Stimulated activated effector memory CD8-positive, alpha-beta T cell treated with anti-CD3 and anti-CD28 coated beads, Interleukin-12 subunit alpha, Interleukin-12 subunit beta, amount 100 ng/mL, for 72 hours (primary cell): Measurements from ENCODE around the gene DAB2IP.

Experiments
- ATAC-seq: fragments of 150-1000 bp; cut with Tn5 transposase; 2 replicates; pipeline ENCODE4 v1.10.0; 2021
- DNase-seq, 2 donors: peaks; one replicate each; pipeline ENCODE4 v3.0.0; 2021 to 2022; ENCODE audit warnings: low spot score in 2 of 2
- H3K27ac Mint-ChIP-seq: one replicate; pipeline ENCODE4 v1.8.0; 2022; ENCODE audit warnings: mild to moderate bottlenecking, mixed read lengths
- H3K36me3 Mint-ChIP-seq: one replicate; pipeline ENCODE4 v1.8.0; 2022; ENCODE audit warnings: mild to moderate bottlenecking, mixed read lengths
- H3K4me1 Mint-ChIP-seq: one replicate; pipeline ENCODE4 v1.8.0; 2022; ENCODE audit warnings: mixed read lengths
- H3K4me3 Mint-ChIP-seq: one replicate; pipeline ENCODE4 v1.8.0; 2022; ENCODE audit warnings: mild to moderate bottlenecking, mixed read lengths
- H3K9me3 Mint-ChIP-seq: one replicate; pipeline ENCODE4 v1.8.0; 2022; ENCODE audit warnings: mixed read lengths

The DAB2IP gene

GRCh38 chr9:121827251-121827967 lies 176.0 kb downstream of the DAB2IP start:
- H3K9me3 Mint-ChIP-seq = no peaks in the 10 kb centered on the region
- peaks cover 1% of the 10 kb centered on the region for H3K4me1 Mint-ChIP-seq
- DNase-seq (no peak), ATAC-seq (no peak)
- no peaks in the 10 kb centered on the region for H3K36me3 Mint-ChIP-seq
- no peak overlapping the region for H3K4me3 Mint-ChIP-seq
- no peak overlapping the region for H3K27ac Mint-ChIP-seq

GRCh38 chr9:121830441-121831140 lies 179.2 kb downstream of the DAB2IP start:
- Mint-ChIP-seq H3K36me3 (no peaks in the 10 kb centered on the region), H3K27ac (no peak overlapping the region), H3K4me3 (no peak overlapping the region), H3K9me3 (no peaks in the 10 kb centered on the region), H3K4me1 (no peaks in the 10 kb centered on the region)
- ATAC-seq (peak; percentile 16), DNase-seq (no peak)

GRCh38 chr9:121831869-121832268 lies 180.4 kb downstream of the DAB2IP start:
- H3K9me3 Mint-ChIP-seq = no peaks in the 10 kb centered on the region

GRCh38 chr9:121833061-121833460 lies 181.6 kb downstream of the DAB2IP start:
- DNase-seq (no peak), ATAC-seq (no peak)
- Mint-ChIP-seq H3K36me3 (no peaks in the 10 kb centered on the region), H3K27ac (no peak overlapping the region), H3K4me3 (no peak overlapping the region), H3K4me1 (no peaks in the 10 kb centered on the region), H3K9me3 (no peaks in the 10 kb centered on the region)

More at GRCh38 chr9:121831869-121832268, 180.4 kb downstream of the DAB2IP start:
- no peaks in the 10 kb centered on the region for H3K36me3 Mint-ChIP-seq
- no peak for DNase-seq
- no peak for ATAC-seq
- no peak overlapping the region for H3K27ac Mint-ChIP-seq
- H3K4me1 Mint-ChIP-seq = no peaks in the 10 kb centered on the region
- H3K4me3 Mint-ChIP-seq = no peak overlapping the region
